Measurements from ENCODE around the gene ARL11. TPM values are rescaled to one million over a fixed set of nuclear protein-coding genes. Genes with fewer than 3 reads are reported as not detected.

The ARL11 gene
- total and polyA plus RNA-seq, 2 experiments from 2014 or later, result 0.10 TPM; not detected in 1

DNA sequence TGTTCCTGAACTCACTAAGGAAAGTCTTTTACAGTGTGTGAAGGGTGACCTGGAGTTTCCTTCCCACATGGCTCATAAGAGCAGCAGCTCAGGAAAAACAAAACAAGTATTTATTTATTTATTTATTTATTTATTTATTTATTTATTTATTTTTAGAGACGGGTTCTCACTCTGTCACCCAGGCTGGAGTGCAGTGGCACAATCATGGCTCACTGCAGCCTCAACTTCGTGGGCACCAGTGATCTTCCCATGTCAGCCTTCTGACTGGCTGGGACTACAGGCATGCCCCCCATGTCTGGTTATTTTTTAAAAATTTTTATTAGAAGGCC, 10.4 kb downstream of the ARL11 start:
- Histone ChIP-seq H3K79me2 (no peaks in the 10 kb centered on the region), H3K4me3 (no peak overlapping the region), H3K36me3 (replicated peaks; ENCODE audit: insufficient read depth, low read depth) (no peaks in the 10 kb centered on the region), H3K4me1 (ENCODE audit: insufficient read depth) (no peaks in the 10 kb centered on the region), H2AFZ (no peak overlapping the region), H3K4me2 (no peak overlapping the region), H4K20me1 (ENCODE audit: insufficient read depth, poor library complexity, severe bottlenecking) (no peaks in the 10 kb centered on the region), H3K27ac (no peak overlapping the region), H3K9me3 (ENCODE audit: low read depth) (no peaks in the 10 kb centered on the region), H3K27me3 (no peaks in the 10 kb centered on the region), H3K9me2 (replicated peaks; ENCODE audit: insufficient read depth) (no peaks in the 10 kb centered on the region)
- WGBS (ENCODE audit: low lambda C conversion rate, missing lambda C conversion rate), result 81% methylated on average over 2 of the region's 2 CpGs
- TF ChIP-seq EZH2 (IDR thresholded peaks at IDR 0.05; ENCODE audit: borderline replicate concordance), result no peak
- TF ChIP-seq, protein P1, sequence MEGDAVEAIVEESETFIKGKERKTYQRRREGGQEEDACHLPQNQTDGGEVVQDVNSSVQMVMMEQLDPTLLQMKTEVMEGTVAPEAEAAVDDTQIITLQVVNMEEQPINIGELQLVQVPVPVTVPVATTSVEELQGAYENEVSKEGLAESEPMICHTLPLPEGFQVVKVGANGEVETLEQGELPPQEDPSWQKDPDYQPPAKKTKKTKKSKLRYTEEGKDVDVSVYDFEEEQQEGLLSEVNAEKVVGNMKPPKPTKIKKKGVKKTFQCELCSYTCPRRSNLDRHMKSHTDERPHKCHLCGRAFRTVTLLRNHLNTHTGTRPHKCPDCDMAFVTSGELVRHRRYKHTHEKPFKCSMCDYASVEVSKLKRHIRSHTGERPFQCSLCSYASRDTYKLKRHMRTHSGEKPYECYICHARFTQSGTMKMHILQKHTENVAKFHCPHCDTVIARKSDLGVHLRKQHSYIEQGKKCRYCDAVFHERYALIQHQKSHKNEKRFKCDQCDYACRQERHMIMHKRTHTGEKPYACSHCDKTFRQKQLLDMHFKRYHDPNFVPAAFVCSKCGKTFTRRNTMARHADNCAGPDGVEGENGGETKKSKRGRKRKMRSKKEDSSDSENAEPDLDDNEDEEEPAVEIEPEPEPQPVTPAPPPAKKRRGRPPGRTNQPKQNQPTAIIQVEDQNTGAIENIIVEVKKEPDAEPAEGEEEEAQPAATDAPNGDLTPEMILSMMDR (IDR thresholded peaks at IDR 0.05; ENCODE audit: poor library complexity), result no peak
- TF ChIP-seq EZH2phosphoT487 (IDR thresholded peaks at IDR 0.05; ENCODE audit: low read depth, severe bottlenecking, unreplicated experiment), result no peak
- no peak for DNase-seq (ENCODE audit: low spot score)

DNA sequence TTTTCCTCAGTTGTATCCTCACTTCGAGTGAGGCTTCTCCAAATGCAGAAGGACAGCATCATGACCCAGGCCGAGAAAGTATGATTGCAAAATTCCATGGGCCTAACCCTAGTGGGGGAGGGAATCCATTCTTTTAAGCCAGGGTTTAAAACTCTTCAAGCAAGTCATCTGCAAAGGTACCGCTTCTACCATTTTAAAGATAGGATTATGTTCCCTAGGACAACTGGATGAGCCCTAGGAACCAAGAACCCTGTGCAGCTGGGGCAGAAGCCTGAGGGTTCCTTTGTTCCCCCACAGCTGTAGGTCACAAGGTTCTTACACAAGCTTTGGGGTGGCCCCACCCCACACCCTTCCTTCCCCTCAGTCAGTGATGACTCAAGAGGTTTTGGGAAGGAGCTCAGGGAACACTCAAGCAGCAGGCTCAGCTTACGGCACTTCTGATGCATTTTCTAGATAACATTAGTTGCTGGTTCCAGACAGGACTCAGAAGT, 13.5 kb downstream of the ARL11 start:
- no peak overlapping the region for H3K4me3 ChIP-seq
- no peaks in the 10 kb centered on the region for H3K27me3 ChIP-seq
- H2AFZ ChIP-seq, result no peak overlapping the region
- no peak overlapping the region for H3K4me2 ChIP-seq
- H3K27ac ChIP-seq, result no peak overlapping the region
- TF ChIP-seq, protein P1 (IDR thresholded peaks at IDR 0.05; ENCODE audit: poor library complexity), result no peak
- TF ChIP-seq EZH2 (IDR thresholded peaks at IDR 0.05; ENCODE audit: borderline replicate concordance) (no peak), EZH2phosphoT487 (IDR thresholded peaks at IDR 0.05; ENCODE audit: low read depth, severe bottlenecking, unreplicated experiment) (no peak)
- 82% methylated on average over 4 of the region's 4 CpGs for WGBS (ENCODE audit: low lambda C conversion rate, missing lambda C conversion rate)
- H3K9me3 ChIP-seq (ENCODE audit: low read depth), result no peaks in the 10 kb centered on the region
- DNase-seq (ENCODE audit: low spot score), result peak; percentile 35
- no peaks in the 10 kb centered on the region for H3K36me3 ChIP-seq (replicated peaks; ENCODE audit: insufficient read depth, low read depth)
- H3K9me2 ChIP-seq (replicated peaks; ENCODE audit: insufficient read depth), result no peaks in the 10 kb centered on the region
- no peaks in the 10 kb centered on the region for H3K4me1 ChIP-seq (ENCODE audit: insufficient read depth)
- H4K20me1 ChIP-seq (ENCODE audit: insufficient read depth, poor library complexity, severe bottlenecking), result no peaks in the 10 kb centered on the region
- no peaks in the 10 kb centered on the region for H3K79me2 ChIP-seq

DNA sequence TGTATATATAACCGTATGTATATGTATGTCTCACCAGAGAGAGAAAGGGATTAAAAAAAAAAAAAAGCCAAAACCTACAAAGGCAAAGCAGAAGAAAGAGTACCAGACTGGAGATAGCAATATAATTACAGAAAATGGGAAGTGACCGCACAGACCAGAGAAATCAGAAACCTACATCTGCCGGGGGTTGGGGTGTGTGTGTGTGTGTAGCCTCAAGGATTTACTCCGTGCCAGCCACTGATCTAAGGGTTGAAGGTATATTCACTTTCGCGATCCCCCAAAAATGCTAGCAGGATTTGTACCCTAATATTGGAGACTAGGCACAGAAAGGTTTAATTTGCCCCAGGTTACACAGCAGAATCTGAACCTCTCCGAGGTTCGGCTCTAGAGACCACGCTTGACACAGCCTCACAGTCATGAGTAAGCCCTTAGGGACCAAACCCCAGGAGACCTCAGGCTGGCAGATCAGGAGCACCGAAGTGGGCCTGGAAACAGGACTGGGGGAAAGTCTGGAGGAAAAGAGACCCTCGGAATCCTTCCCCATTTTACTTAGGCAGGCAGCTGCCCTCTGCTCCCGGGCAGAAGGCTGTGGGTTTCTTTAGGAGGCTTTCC, 14.8 kb downstream of the ARL11 start:
- no peak overlapping the region for H3K4me2 ChIP-seq
- no peak overlapping the region for H3K27ac ChIP-seq
- no peak overlapping the region for H3K4me3 ChIP-seq
- H3K27me3 ChIP-seq, result no peaks in the 10 kb centered on the region
- H3K4me1 ChIP-seq (ENCODE audit: insufficient read depth), result no peaks in the 10 kb centered on the region
- DNase-seq (ENCODE audit: low spot score), result no peak
- no peaks in the 10 kb centered on the region for H3K79me2 ChIP-seq
- no peaks in the 10 kb centered on the region for H3K36me3 ChIP-seq (replicated peaks; ENCODE audit: insufficient read depth, low read depth)
- TF ChIP-seq EZH2 (IDR thresholded peaks at IDR 0.05; ENCODE audit: borderline replicate concordance), result no peak
- H4K20me1 ChIP-seq (ENCODE audit: insufficient read depth, poor library complexity, severe bottlenecking), result no peaks in the 10 kb centered on the region
- H3K9me3 ChIP-seq (ENCODE audit: low read depth), result no peaks in the 10 kb centered on the region
- 94% methylated on average over 12 of the region's 12 CpGs for WGBS (ENCODE audit: low lambda C conversion rate, missing lambda C conversion rate)
- H3K9me2 ChIP-seq (replicated peaks; ENCODE audit: insufficient read depth), result no peaks in the 10 kb centered on the region
- no peak overlapping the region for H2AFZ ChIP-seq

GRCh38 chr13:49645451-49645850, 17.1 kb downstream of the ARL11 start:
- 85% methylated on average over 13 of the region's 13 CpGs for WGBS (ENCODE audit: low lambda C conversion rate, missing lambda C conversion rate)
- Histone ChIP-seq H3K9me2 (replicated peaks; ENCODE audit: insufficient read depth) (no peaks in the 10 kb centered on the region), H3K4me1 (ENCODE audit: insufficient read depth) (no peaks in the 10 kb centered on the region), H3K79me2 (no peaks in the 10 kb centered on the region), H3K27me3 (no peaks in the 10 kb centered on the region), H3K27ac (no peak overlapping the region), H3K4me2 (no peak overlapping the region), H3K9me3 (ENCODE audit: low read depth) (no peaks in the 10 kb centered on the region), H3K36me3 (replicated peaks; ENCODE audit: insufficient read depth, low read depth) (no peaks in the 10 kb centered on the region), H2AFZ (no peak overlapping the region), H3K4me3 (no peak overlapping the region), H4K20me1 (ENCODE audit: insufficient read depth, poor library complexity, severe bottlenecking) (no peaks in the 10 kb centered on the region)
- TF ChIP-seq EZH2 (IDR thresholded peaks at IDR 0.05; ENCODE audit: borderline replicate concordance) (no peak), EZH2phosphoT487 (IDR thresholded peaks at IDR 0.05; ENCODE audit: low read depth, severe bottlenecking, unreplicated experiment) (no peak)
- TF ChIP-seq, protein P1 (IDR thresholded peaks at IDR 0.05; ENCODE audit: poor library complexity), result no peak
- DNase-seq (ENCODE audit: low spot score), result no peak
